Neuronal stem cell (in vitro differentiated cells): ENCODE measurements around the gene AOPEP. TPM values are rescaled to one million over a fixed set of nuclear protein-coding genes. Genes with fewer than 3 reads are reported as not detected.

ENCODE experiments used
- DNase-seq: peaks from one replicate; pipeline ENCODE4 v3.0.0-alpha.2; 2013; ENCODE audit warnings: low spot score
- H2AFZ ChIP-seq: one replicate; pipeline ENCODE4 v1.6.1; 2013; ENCODE audit warnings: mild to moderate bottlenecking, low read length, inconsistent platforms
- H2AK5ac ChIP-seq: 2 replicates; pipeline ENCODE4 v1.6.1; 2013; ENCODE audit warnings: low read depth, mild to moderate bottlenecking, inconsistent platforms, low read length, moderate library complexity, mixed read lengths
- H2BK120ac ChIP-seq: 2 replicates; pipeline ENCODE4 v1.6.1; 2013; ENCODE audit warnings: low read depth, mild to moderate bottlenecking, inconsistent platforms, low read length, moderate library complexity, mixed read lengths
- H2BK12ac ChIP-seq: one replicate; pipeline ENCODE4 v1.6.1; 2013; ENCODE audit warnings: low read length, inconsistent platforms
- H2BK15ac ChIP-seq: 2 replicates; pipeline ENCODE4 v1.6.1; 2013; ENCODE audit warnings: mild to moderate bottlenecking, low read length, inconsistent platforms, mixed read lengths
- H2BK5ac ChIP-seq: one replicate; pipeline ENCODE4 v1.6.1; 2013; ENCODE audit warnings: inconsistent platforms, mild to moderate bottlenecking, low read length, moderate library complexity
- H3K14ac ChIP-seq: one replicate; pipeline ENCODE4 v1.6.1; 2013; ENCODE audit warnings: low read length, inconsistent platforms
- H3K18ac ChIP-seq: 2 replicates; pipeline ENCODE4 v1.6.1; 2013; ENCODE audit warnings: low read length, inconsistent platforms
- H3K23ac ChIP-seq: 2 replicates; pipeline ENCODE4 v1.6.1; 2013; ENCODE audit warnings: low read depth, mild to moderate bottlenecking, mixed read lengths, low read length, inconsistent platforms; ENCODE audit not compliant: poor library complexity
- H3K27ac ChIP-seq: replicated peaks from 3 replicates; pipeline ENCODE4 v1.5.1; 2013; ENCODE audit warnings: low read length, inconsistent platforms
- H3K27me3 ChIP-seq, 3 experiments: 2 replicates each; pipeline ENCODE4 v1.6.1; 2013; ENCODE audit warnings: low read length in 3 of 3, mild to moderate bottlenecking in 2 of 3, inconsistent platforms in 1 of 3, low read depth in 1 of 3, mixed read lengths in 1 of 3, moderate library complexity in 1 of 3; ENCODE audit not compliant: control insufficient read depth in 3 of 3, insufficient read depth in 3 of 3
- H3K36me3 ChIP-seq, 2 donors: replicated peaks in 1 of 2; 2 replicates each; pipeline ENCODE4 v1.6.1; 2013; ENCODE audit warnings: low read length in 2 of 2; ENCODE audit not compliant: control insufficient read depth in 2 of 2, insufficient read depth in 2 of 2
- H3K4ac ChIP-seq: 2 replicates; pipeline ENCODE4 v1.6.1; 2013; ENCODE audit warnings: inconsistent platforms, mild to moderate bottlenecking, low read length, moderate library complexity
- H3K4me1 ChIP-seq, 2 donors: 1 replicate in 1 of 2; 2 replicates in 1 of 2; pipeline ENCODE4 v1.6.1; 2013; ENCODE audit warnings: low read length in 2 of 2, low read depth in 1 of 2; ENCODE audit not compliant: control insufficient read depth in 2 of 2, insufficient read depth in 1 of 2
- H3K4me2 ChIP-seq: one replicate; pipeline ENCODE4 v1.6.1; 2013; ENCODE audit warnings: mild to moderate bottlenecking, low read length, inconsistent platforms; ENCODE audit not compliant: insufficient read depth, poor library complexity, severe bottlenecking
- H3K4me3 ChIP-seq, 2 donors: 2 replicates each; pipeline ENCODE4 v1.5.1; 2013; ENCODE audit warnings: low read length in 2 of 2, mild to moderate bottlenecking in 2 of 2, inconsistent platforms in 1 of 2, moderate library complexity in 1 of 2
- H3K79me1 ChIP-seq: one replicate; pipeline ENCODE4 v1.6.1; 2013; ENCODE audit warnings: low read depth, mild to moderate bottlenecking, inconsistent platforms, low read length, moderate library complexity
- H3K9ac ChIP-seq: one replicate; pipeline ENCODE4 v1.6.1; 2013; ENCODE audit warnings: mild to moderate bottlenecking, low read depth, low read length, inconsistent platforms; ENCODE audit not compliant: poor library complexity
- H3K9me3 ChIP-seq, 2 donors: replicated peaks in 1 of 2; 2 replicates each; pipeline versions ENCODE3 to v1.6.1; 2013; ENCODE audit warnings: low read length in 2 of 2, mild to moderate bottlenecking in 2 of 2, inconsistent platforms in 1 of 2, low read depth in 1 of 2, mixed read lengths in 1 of 2, moderate library complexity in 1 of 2; ENCODE audit not compliant: control insufficient read depth in 2 of 2, insufficient read depth in 1 of 2
- H4K8ac ChIP-seq: one replicate; pipeline ENCODE4 v1.6.1; 2013; ENCODE audit warnings: low read depth, mild to moderate bottlenecking, inconsistent platforms, low read length, moderate library complexity
- H4K91ac ChIP-seq: one replicate; pipeline ENCODE4 v1.6.1; 2013; ENCODE audit warnings: low read length, low read depth, mild to moderate bottlenecking, inconsistent platforms; ENCODE audit not compliant: poor library complexity
- WGBS, 2 donors: extraction: QIAGEN DNeasy Blood & Tissue Kit; methylation state at CpG; one replicate each; pipeline ENCODE4 v1.1.7; 2013; ENCODE audit warnings: missing lambda C conversion rate in 2 of 2, mixed read lengths in 1 of 2; ENCODE audit not compliant: insufficient read length in 2 of 2, insufficient replicate concordance in 1 of 2; ENCODE audit errors: extremely low coverage in 2 of 2; 5-methylcytosine and 5-hydroxymethylcytosine counted together
- polyA plus RNA-seq, 2 experiments: library from polyadenylated mRNA; stranded (reverse); fragments of 200-250 nt; gene quantifications; one replicate each; pipeline ENCODE4 v1.2.3, GENCODE V29; 2013

Gene AOPEP
- 1.7 TPM for polyA plus RNA-seq (2013, experiment 1 of 2)
- polyA plus RNA-seq (2013, experiment 2 of 2): 1.9 TPM

GRCh38 chr9:94726495-94727191, at the start of gene AOPEP:
Gene AOPEP, plus strand, starts transcription at chr9:94726699. Its CDS starts 33,085 bp downstream, at chr9:94759784.
- Histone ChIP-seq H2AK5ac (no peak within 1 kb of the TSS), H3K4me1 (peaks cover 0 to 2% of the 10 kb centered on the region in 2 donors), H3K23ac (peak within 1 kb of the TSS; percentile 70), H3K4me2 (peak within 1 kb of the TSS; percentile 98), H3K9ac (peak within 1 kb of the TSS; percentile 94), H4K8ac (peak within 1 kb of the TSS; percentile 78), H2AFZ (peak within 1 kb of the TSS; percentile 95), H2BK120ac (no peak within 1 kb of the TSS), H3K36me3 (no peaks in the 10 kb centered on the region), H3K18ac (peak within 1 kb of the TSS; percentile 84), H3K4ac (no peak within 1 kb of the TSS), H3K27ac (no peak within 1 kb of the TSS), H2BK12ac (no peak within 1 kb of the TSS), H3K27me3 (no peaks in the 10 kb centered on the region), H3K4me3 (peak within 1 kb of the TSS; percentile 89 to 92), H2BK15ac (no peak within 1 kb of the TSS), H3K79me1 (peaks cover 6% of the 10 kb centered on the region), H3K9me3 (peaks cover 0 to 3% of the 10 kb centered on the region in 2 donors), H3K14ac (peak within 1 kb of the TSS; percentile 27), H4K91ac (no peak within 1 kb of the TSS), H2BK5ac (no peak within 1 kb of the TSS)
- DNase-seq: peak; percentile 92
- no CpG with 5 or more reads among the region's 52 CpGs for WGBS, 2 donors

- H4K8ac ChIP-seq: no peak overlapping the region
- no peak overlapping the region for H3K4ac ChIP-seq
- no peak overlapping the region for H2AFZ ChIP-seq
- H2BK15ac ChIP-seq: no peak overlapping the region
- no peaks in the 10 kb centered on the region for H3K4me1 ChIP-seq
- H3K4me2 ChIP-seq: no peak overlapping the region
- no peak overlapping the region for H2BK120ac ChIP-seq
- H4K91ac ChIP-seq: no peak overlapping the region
- H2BK12ac ChIP-seq: no peak overlapping the region
- no peak overlapping the region for H3K23ac ChIP-seq
- H3K14ac ChIP-seq: no peak overlapping the region
- no peaks in the 10 kb centered on the region for H3K36me3 ChIP-seq
- H3K4me3 ChIP-seq: no peak overlapping the region
- no peak for DNase-seq
- no peak overlapping the region for H2AK5ac ChIP-seq
- no peaks in the 10 kb centered on the region for H3K9me3 ChIP-seq
- no peak overlapping the region for H2BK5ac ChIP-seq
- no peaks in the 10 kb centered on the region for H3K79me1 ChIP-seq
- no peak overlapping the region for H3K27ac ChIP-seq
- H3K27me3 ChIP-seq: no peaks in the 10 kb centered on the region
- H3K9ac ChIP-seq: no peak overlapping the region
- no peak overlapping the region for H3K18ac ChIP-seq
- WGBS, 2 donors: no CpG with 5 or more reads among the region's 4 CpGs
Observed at GRCh38 chr9:94677929-94678328, 48.6 kb upstream of the AOPEP start.

GRCh38 chr9:94679587-94679986, 46.9 kb upstream of the AOPEP start:
- Histone ChIP-seq H2BK120ac (no peak overlapping the region), H4K91ac (no peak overlapping the region), H3K9ac (no peak overlapping the region), H3K4me2 (no peak overlapping the region), H3K36me3 (no peaks in the 10 kb centered on the region), H3K27ac (no peak overlapping the region), H3K27me3 (no peaks in the 10 kb centered on the region), H3K4me3 (no peak overlapping the region), H2BK5ac (no peak overlapping the region), H3K4ac (no peak overlapping the region), H4K8ac (no peak overlapping the region), H3K23ac (no peak overlapping the region), H2AFZ (no peak overlapping the region), H3K4me1 (no peaks in the 10 kb centered on the region), H3K9me3 (no peaks in the 10 kb centered on the region), H3K14ac (no peak overlapping the region), H3K79me1 (no peaks in the 10 kb centered on the region), H2BK15ac (no peak overlapping the region), H2AK5ac (no peak overlapping the region), H2BK12ac (no peak overlapping the region), H3K18ac (no peak overlapping the region)
- no CpG with 5 or more reads among the region's 8 CpGs for WGBS, 2 donors
- no peak for DNase-seq

GRCh38 chr9:94680020-94680419, 46.5 kb upstream of the AOPEP start:
- WGBS, 2 donors: no CpG with 5 or more reads among the region's 1 CpG
- H3K23ac ChIP-seq: no peak overlapping the region
- no peak overlapping the region for H2AFZ ChIP-seq

More at GRCh38 chr9:94680020-94680419, 46.5 kb upstream of the AOPEP start:
- no peaks in the 10 kb centered on the region for H3K9me3 ChIP-seq
- H3K27ac ChIP-seq: no peak overlapping the region
- H3K18ac ChIP-seq: no peak overlapping the region
- H3K4me1 ChIP-seq: no peaks in the 10 kb centered on the region
- no peak overlapping the region for H4K8ac ChIP-seq
- no peak overlapping the region for H3K4me2 ChIP-seq
- no peak for DNase-seq
- no peaks in the 10 kb centered on the region for H3K79me1 ChIP-seq
- no peak overlapping the region for H3K4me3 ChIP-seq
- H3K14ac ChIP-seq: no peak overlapping the region
- no peak overlapping the region for H2BK15ac ChIP-seq
- H3K36me3 ChIP-seq: no peaks in the 10 kb centered on the region
- no peak overlapping the region for H3K9ac ChIP-seq
- H3K4ac ChIP-seq: no peak overlapping the region
- no peaks in the 10 kb centered on the region for H3K27me3 ChIP-seq
- no peak overlapping the region for H2BK12ac ChIP-seq
- H2BK120ac ChIP-seq: no peak overlapping the region
- no peak overlapping the region for H2BK5ac ChIP-seq
- H4K91ac ChIP-seq: no peak overlapping the region
- H2AK5ac ChIP-seq: no peak overlapping the region
